Left ventricle myocardium inferior (tissue), 1 donor: ENCODE results near the gene EBP. TPM values are rescaled to one million over a fixed set of nuclear protein-coding genes. Genes with fewer than 3 reads are reported as not detected.

Source experiments
- DNase-seq: peaks from one replicate; pipeline ENCODE4 v3.0.0-alpha.2; 2020
- H3K27ac ChIP-seq: fragments of 200-600 bp; replicated peaks from 2 replicates; pipeline ENCODE4 v1.8.0; 2021
- H3K27me3 ChIP-seq: fragments of 200-600 bp; 2 replicates; pipeline ENCODE4 v1.8.0; 2021; ENCODE audit warnings: low read depth
- H3K36me3 ChIP-seq: fragments of 200-600 bp; 2 replicates; pipeline ENCODE4 v1.8.0; 2021
- H3K4me1 ChIP-seq: fragments of 200-600 bp; 2 replicates; pipeline ENCODE4 v1.8.0; 2021
- H3K4me3 ChIP-seq: fragments of 200-600 bp; 2 replicates; pipeline ENCODE4 v1.8.0; 2021; ENCODE audit warnings: mild to moderate bottlenecking, moderate library complexity
- H3K9me3 ChIP-seq: fragments of 200-600 bp; replicated peaks from 2 replicates; pipeline ENCODE4 v1.8.0; 2021
- intact Hi-C: fragments of 100-400 bp; cut with micrococcal nuclease; formaldehyde crosslinking; loops from one replicate; pipeline ENCODE4 v1.11.0; 2022
- total RNA-seq: library from RNA; stranded (reverse); fragmentation: NEBNext Ultra II Directional; extraction: Animal tissue kit (Norgen Biotek cat#: 25700); gene quantifications from one replicate; pipeline ENCODE4 v1.2.1, GENCODE V29; 2021
- TF ChIP-seq, protein P1 (sequence below): fragments of 200-600 bp; IDR thresholded peaks from 2 replicates; pipeline ENCODE4 v1.8.0; 2021; ENCODE audit warnings: antibody characterized with exemption, mild to moderate bottlenecking, borderline replicate concordance
- donor health status: DM: no; HTN: yes; CAD: no; lungs with severe emphysema.

The EBP gene
- total RNA-seq, 1 donor from 2014 or later: 48.9 TPM

DNA sequence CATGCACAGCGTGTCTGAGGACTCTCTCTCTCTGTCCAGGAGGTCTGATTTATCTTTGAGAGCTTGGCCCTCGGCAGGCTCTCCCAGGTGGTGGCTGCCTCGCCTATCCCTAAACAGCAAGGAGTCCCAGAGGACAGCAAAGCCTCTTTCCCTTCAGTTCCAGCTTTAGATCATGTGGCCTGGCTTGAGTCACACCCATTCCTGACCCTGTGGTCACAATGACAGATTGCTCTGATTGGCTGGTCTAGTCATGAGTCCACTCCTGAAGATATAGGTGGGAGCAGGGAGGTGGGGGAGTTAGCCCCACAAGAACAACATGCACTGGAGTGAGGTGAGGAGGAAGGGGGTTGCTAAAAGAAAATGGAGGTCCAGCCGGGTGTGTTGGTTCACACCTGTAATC lies 24.9 kb upstream of the EBP start:
- no peak overlapping the region for H3K4me3 ChIP-seq
- no peak overlapping the region for H3K27ac ChIP-seq
- H3K27me3 ChIP-seq: no peaks in the 10 kb centered on the region
- DNase-seq: no peak
- H3K36me3 ChIP-seq: no peaks in the 10 kb centered on the region
- intact Hi-C loops: no loop called here
- no peaks in the 10 kb centered on the region for H3K4me1 ChIP-seq
- TF ChIP-seq, protein P1, sequence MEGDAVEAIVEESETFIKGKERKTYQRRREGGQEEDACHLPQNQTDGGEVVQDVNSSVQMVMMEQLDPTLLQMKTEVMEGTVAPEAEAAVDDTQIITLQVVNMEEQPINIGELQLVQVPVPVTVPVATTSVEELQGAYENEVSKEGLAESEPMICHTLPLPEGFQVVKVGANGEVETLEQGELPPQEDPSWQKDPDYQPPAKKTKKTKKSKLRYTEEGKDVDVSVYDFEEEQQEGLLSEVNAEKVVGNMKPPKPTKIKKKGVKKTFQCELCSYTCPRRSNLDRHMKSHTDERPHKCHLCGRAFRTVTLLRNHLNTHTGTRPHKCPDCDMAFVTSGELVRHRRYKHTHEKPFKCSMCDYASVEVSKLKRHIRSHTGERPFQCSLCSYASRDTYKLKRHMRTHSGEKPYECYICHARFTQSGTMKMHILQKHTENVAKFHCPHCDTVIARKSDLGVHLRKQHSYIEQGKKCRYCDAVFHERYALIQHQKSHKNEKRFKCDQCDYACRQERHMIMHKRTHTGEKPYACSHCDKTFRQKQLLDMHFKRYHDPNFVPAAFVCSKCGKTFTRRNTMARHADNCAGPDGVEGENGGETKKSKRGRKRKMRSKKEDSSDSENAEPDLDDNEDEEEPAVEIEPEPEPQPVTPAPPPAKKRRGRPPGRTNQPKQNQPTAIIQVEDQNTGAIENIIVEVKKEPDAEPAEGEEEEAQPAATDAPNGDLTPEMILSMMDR: no peak
- no peaks in the 10 kb centered on the region for H3K9me3 ChIP-seq

DNA sequence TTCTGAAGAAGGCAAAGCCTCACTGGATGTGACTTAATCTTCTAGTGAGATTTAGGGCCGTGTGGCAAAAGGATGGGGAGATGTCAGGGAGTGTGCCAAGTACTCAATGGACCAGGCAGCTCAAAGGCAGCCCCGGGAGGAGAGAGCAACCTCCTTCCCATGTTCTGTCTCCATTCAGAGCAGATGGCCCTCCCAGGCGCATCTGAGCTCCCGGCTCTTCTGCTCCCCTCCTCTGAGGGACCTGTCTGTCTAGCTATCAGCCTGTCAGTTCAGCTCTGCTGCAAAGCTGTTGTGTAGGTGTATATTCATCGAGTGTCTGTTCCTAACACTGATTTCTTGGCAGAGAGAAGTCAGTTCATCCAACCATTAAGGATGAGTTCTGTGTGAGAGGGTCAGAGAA lies 23.7 kb upstream of the EBP start:
- Histone ChIP-seq H3K4me1 (no peaks in the 10 kb centered on the region), H3K4me3 (no peak overlapping the region), H3K36me3 (no peaks in the 10 kb centered on the region), H3K9me3 (no peaks in the 10 kb centered on the region), H3K27me3 (no peaks in the 10 kb centered on the region), H3K27ac (no peak overlapping the region)
- intact Hi-C loops: no loop called here
- TF ChIP-seq, protein P1: no peak
- DNase-seq: no peak

DNA sequence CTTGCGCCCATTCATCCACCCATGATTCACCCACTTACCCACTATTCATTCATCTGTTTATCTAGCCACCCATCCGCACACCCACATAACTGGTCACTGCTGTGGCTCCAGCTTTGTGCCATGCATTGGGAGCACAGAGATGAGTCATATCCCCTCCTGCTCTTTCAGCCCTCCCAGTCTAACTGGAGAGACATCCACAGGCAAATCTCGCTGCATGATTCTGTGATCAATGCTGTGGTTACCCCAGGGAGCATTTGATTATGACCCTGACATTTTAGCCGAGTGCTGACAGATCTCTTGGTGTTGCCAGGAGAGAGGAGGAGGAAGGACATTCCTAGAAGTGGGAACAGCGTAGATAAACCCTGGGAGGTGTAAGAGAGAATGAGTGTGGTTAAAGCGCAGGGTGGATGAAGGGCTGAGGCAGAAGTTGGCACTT lies 23.2 kb upstream of the EBP start:
- DNase-seq: no peak
- intact Hi-C loops: no loop called here
- Histone ChIP-seq H3K27me3 (no peaks in the 10 kb centered on the region), H3K4me3 (no peak overlapping the region), H3K9me3 (no peaks in the 10 kb centered on the region), H3K36me3 (no peaks in the 10 kb centered on the region), H3K4me1 (no peaks in the 10 kb centered on the region), H3K27ac (no peak overlapping the region)
- TF ChIP-seq, protein P1: no peak

DNA sequence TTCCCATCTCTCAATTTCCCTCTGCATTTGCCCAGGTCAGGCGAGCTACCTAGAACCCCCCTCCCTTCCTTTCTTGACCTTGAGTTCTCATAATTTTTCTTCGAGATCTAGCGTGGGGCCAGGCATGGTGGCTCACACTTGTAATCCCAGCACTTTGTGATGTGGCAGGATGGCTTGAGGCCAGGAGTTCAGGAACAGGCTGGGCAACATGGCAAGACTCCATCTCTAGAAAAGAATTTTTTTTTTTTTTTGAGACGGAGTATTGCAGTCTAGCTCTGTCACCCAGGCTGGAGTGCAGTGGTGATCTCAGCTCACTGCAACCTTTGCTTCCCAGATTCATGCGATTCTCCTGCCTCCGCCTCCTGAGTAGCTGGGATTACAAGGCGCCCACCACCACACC lies 17.3 kb upstream of the EBP start:
- Histone ChIP-seq H3K4me1 (no peaks in the 10 kb centered on the region), H3K27ac (no peak overlapping the region), H3K9me3 (no peaks in the 10 kb centered on the region), H3K36me3 (no peaks in the 10 kb centered on the region), H3K27me3 (no peaks in the 10 kb centered on the region), H3K4me3 (no peak overlapping the region)
- TF ChIP-seq, protein P1: no peak
- DNase-seq: no peak
- intact Hi-C loops: no loop called here

DNA sequence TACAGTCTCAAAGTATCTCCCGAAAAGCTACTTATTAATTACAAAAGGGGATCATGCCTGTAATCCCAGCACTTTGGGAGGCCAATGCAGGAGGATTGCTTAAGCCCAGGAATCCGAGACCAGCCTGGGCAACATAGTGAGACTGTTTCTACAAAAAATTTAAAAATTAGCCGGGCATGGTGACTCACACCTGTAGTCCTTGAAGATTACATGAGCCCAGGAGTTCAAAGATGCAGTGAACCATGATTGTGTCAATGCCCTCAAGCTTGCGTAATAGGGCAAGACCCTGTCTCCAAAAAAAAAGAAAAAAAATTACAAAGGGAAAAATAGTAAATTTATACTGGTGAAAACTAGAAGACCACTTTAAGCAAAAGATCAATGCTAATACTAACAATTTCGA lies 16.1 kb upstream of the EBP start:
- H3K36me3 ChIP-seq: no peaks in the 10 kb centered on the region
- DNase-seq: no peak
- no peaks in the 10 kb centered on the region for H3K27me3 ChIP-seq
- H3K9me3 ChIP-seq: no peaks in the 10 kb centered on the region
- no peak overlapping the region for H3K27ac ChIP-seq
- TF ChIP-seq, protein P1: no peak
- intact Hi-C loops: no loop called here
- no peak overlapping the region for H3K4me3 ChIP-seq
- peaks cover 7% of the 10 kb centered on the region for H3K4me1 ChIP-seq

DNA sequence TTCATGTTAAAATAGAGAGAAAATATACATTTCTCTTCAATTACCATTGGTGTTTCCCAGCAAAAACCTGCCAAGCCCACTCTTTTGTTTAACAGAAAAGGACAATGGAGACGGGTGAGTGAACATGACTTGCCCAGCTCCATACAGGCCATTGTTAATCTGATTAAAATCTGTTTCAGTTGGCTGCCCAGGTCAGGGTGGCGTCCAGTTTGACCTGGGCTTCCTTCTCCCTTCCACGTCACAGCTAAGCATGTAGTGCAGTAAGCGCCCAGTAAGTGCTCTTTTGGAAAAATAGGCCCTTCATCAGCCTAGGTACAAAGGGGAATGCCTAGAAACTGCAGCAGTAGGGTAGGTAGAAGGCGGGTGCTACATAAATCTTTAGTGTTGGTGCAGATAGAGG lies 14.4 kb upstream of the EBP start:
- intact Hi-C loops: no loop called here
- TF ChIP-seq, protein P1: no peak

More for the DNA sequence above, 14.4 kb upstream of the EBP start:
- Histone ChIP-seq H3K4me1 (peaks cover 7% of the 10 kb centered on the region), H3K36me3 (no peaks in the 10 kb centered on the region), H3K27ac (no peak overlapping the region), H3K27me3 (no peaks in the 10 kb centered on the region), H3K9me3 (no peaks in the 10 kb centered on the region), H3K4me3 (no peak overlapping the region)
- DNase-seq: no peak
